GM12865 (cell line): ENCODE measurements around the gene NBEA.

Experiments
- DNase-seq: peaks from one replicate; pipeline ENCODE4 v3.0.0; 2010; ENCODE audit warnings: low read depth
- H3K4me3 ChIP-seq: 2 replicates; pipeline ENCODE4 v1.5.1; 2011; ENCODE audit warnings: mild to moderate bottlenecking, low read depth, low read length, control low read depth
- TF ChIP-seq, protein P1 (sequence below): IDR thresholded peaks from 2 replicates; pipeline ENCODE4 v1.5.1; 2011; ENCODE audit warnings: low read length, control low read depth, low read depth, inconsistent platforms; ENCODE audit not compliant: insufficient read depth; ENCODE audit errors: missing control alignments

The NBEA gene

DNA sequence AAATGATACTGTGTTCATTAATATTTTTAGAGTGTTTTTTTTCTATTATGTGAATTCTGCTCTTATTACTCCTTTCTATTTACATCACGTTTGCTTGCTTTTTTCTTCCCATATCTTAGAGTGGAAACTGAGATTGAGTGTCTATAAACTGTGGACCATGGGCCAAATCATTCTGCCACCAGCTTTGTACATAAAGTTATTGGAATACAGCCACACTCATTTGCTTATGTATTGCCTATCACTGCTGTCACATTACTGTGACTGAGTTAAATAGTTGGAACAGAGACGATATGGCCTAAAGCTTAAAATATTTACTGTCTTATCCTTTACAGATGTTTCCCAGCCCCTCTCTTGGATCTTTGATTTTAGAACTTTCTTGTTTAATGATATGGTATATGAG lies 274.1 kb downstream of the NBEA start:
- no peak overlapping the region for H3K4me3 ChIP-seq
- TF ChIP-seq, protein P1, sequence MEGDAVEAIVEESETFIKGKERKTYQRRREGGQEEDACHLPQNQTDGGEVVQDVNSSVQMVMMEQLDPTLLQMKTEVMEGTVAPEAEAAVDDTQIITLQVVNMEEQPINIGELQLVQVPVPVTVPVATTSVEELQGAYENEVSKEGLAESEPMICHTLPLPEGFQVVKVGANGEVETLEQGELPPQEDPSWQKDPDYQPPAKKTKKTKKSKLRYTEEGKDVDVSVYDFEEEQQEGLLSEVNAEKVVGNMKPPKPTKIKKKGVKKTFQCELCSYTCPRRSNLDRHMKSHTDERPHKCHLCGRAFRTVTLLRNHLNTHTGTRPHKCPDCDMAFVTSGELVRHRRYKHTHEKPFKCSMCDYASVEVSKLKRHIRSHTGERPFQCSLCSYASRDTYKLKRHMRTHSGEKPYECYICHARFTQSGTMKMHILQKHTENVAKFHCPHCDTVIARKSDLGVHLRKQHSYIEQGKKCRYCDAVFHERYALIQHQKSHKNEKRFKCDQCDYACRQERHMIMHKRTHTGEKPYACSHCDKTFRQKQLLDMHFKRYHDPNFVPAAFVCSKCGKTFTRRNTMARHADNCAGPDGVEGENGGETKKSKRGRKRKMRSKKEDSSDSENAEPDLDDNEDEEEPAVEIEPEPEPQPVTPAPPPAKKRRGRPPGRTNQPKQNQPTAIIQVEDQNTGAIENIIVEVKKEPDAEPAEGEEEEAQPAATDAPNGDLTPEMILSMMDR, result no peak
- DNase-seq, result no peak

DNA sequence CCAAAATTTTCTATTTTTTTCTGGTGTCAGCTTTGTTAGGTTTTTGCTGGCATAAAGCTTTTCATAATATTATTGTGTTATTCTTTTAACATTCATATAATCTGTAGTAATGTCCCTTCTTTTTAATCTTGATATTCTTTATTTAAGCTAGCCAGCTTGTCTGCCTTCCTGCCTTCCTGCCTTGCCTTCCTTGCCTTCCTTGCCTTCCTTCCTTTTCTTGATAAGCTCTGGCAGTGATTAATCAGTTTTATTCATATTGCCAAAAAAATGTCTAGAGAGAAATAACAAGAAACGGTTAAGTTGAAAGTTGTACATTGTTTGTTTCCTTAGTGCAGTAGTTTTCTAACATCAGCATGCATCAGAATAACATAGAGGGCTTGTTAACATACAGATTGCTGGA lies 277.0 kb downstream of the NBEA start:
- TF ChIP-seq, protein P1, result no peak
- DNase-seq, result no peak
- no peak overlapping the region for H3K4me3 ChIP-seq

DNA sequence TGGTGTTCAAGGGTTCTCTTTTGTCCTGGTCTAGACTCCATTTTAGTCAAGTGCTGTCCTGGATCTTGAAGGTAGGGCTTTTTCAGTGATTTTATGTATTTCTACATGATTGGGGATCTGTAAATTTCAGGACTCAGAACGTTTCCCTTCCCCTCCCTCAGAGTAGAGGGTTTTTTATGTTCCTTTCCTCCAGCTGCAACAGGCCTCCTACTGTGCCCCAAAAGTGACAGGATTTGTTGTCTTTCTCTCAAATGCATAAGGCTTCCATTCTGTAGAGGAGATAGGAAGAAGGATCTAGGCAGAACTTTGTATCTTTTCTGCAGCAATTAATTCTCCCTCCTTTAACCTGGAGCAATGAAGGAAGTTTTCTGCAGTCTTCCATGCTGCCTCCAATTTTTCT lies 283.1 kb downstream of the NBEA start:
- TF ChIP-seq, protein P1, result no peak
- no peak for DNase-seq
- no peak overlapping the region for H3K4me3 ChIP-seq

DNA sequence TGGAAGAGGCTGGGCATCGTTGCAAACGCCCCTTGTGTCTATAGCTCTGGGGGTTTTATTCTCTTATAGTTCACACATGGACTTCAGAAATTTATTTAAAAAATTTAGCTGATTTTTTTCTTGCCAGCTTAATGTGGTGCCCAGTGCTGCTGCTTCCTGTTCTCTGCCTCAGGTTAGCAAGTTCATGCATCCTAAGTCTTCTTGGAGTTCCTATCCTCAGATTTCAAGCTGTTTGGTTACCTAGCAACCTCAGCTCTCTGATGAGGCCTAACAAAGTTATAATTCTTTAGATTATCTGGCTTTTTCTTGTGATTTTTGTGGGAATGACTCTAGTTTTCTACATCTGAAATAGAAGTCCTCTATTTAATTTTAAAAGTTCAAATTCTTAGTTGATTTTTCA lies 283.5 kb downstream of the NBEA start:
- no peak for DNase-seq
- no peak overlapping the region for H3K4me3 ChIP-seq
- TF ChIP-seq, protein P1, result no peak

DNA sequence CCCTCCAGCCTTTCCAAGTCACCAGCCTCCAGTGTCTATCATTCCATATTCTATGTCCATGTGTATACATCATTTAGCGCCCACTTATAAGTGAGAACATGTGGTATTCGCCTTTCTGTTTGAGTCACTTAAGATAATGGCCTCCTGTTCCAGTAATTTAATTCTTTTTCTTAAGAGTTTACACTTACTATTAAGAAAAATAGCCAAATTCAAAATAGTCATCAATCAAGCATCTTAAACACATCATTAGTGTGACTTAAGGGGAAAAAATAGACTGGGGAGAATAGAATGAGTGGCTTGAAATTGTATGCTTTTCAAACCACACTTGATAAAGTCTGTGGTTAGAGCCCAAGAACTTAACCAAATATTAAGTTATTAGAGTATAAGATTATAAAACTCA lies 286.5 kb downstream of the NBEA start:
- no peak overlapping the region for H3K4me3 ChIP-seq
- TF ChIP-seq, protein P1, result no peak
- no peak for DNase-seq

DNA sequence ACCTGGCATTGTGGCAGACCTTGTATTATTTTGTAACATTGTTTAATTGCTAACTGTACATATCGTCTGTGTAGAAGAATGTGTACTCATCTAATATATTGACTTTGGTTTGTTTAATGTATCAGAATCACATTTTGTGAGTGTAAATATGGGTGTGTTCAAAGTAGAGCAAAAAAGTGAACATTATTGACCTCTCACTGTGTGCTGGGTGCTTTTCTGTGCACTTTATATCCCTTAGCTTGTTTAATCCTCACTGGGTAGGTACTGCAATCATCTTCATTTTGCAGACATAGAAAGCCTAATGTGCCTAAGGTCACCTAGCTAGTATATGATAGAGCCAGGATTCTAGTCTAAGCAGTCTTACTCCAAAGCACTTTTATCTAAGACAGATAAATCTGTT lies 289.4 kb downstream of the NBEA start:
- TF ChIP-seq, protein P1, result no peak
- DNase-seq, result no peak
- H3K4me3 ChIP-seq, result no peak overlapping the region

DNA sequence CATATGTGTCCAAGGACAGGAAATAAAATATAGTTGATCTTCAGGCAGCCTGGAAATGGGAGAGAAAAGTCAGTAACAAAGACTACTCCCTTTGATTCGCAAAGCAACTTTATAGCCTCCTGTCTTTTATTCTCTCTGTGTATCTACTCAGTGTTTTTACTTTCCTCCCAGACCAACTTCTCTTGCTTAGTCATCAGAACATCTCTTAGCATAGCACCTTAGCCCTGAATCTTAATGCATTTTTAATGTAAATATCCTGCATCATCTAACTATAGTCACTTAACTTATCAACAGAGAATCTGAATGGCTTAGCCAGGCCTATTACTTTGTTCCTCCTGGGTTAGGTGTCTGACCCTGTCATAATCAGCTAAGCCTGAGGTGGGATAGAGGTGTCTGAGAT lies 296.2 kb downstream of the NBEA start:
- TF ChIP-seq, protein P1, result no peak
- no peak for DNase-seq
- H3K4me3 ChIP-seq, result no peak overlapping the region
